Brain microvascular endothelial cell (primary cell): Measurements from ENCODE around the gene CDK14.

Source experiments
- DNase-seq: peaks from one replicate; pipeline ENCODE4 v3.0.0-alpha.2; 2020
- H3K27ac ChIP-seq: fragments of 250-450 bp; sonication (Bioruptor Pico); 2 replicates; pipeline ENCODE4 v1.5.1; 2020; ENCODE audit warnings: mild to moderate bottlenecking, moderate library complexity
- H3K27me3 ChIP-seq: fragments of 250-450 bp; sonication (Bioruptor Pico); replicated peaks from 2 replicates; pipeline ENCODE4 v1.5.1; 2020; ENCODE audit warnings: mild to moderate bottlenecking
- H3K36me3 ChIP-seq: fragments of 250-450 bp; sonication (Bioruptor Pico); replicated peaks from 2 replicates; pipeline ENCODE4 v1.5.1; 2020; ENCODE audit warnings: mild to moderate bottlenecking
- H3K4me3 ChIP-seq: 2 replicates; pipeline ENCODE4 v1.5.1; 2011; ENCODE audit warnings: low read depth, mild to moderate bottlenecking, control low read depth, low read length, moderate library complexity
- CTCF ChIP-seq: IDR thresholded peaks from 2 replicates; pipeline ENCODE4 v1.5.1; 2011; ENCODE audit warnings: low read depth, mild to moderate bottlenecking, moderate library complexity, low read length, control low read depth, inconsistent platforms; ENCODE audit errors: missing control alignments
- in situ Hi-C: cut with HindIII; loops from 2 replicates; pipeline ENCODE4 v1.10.0; 2017; ENCODE audit warnings: low sequenced_read_pairs, low pct_ligation_motif_present

CDK14 gene

GRCh38 chr7:90825779-90826178 is 229.7 kb downstream of the CDK14 start:
- DNase-seq = no peak
- in situ Hi-C loops = no loop called here

GRCh38 chr7:90828601-90829000 is 232.5 kb downstream of the CDK14 start:
- in situ Hi-C loops = no loop called here
- H3K4me3 ChIP-seq = no peak overlapping the region
- no peaks in the 10 kb centered on the region for H3K27me3 ChIP-seq
- H3K36me3 ChIP-seq = no peaks in the 10 kb centered on the region
- DNase-seq = no peak
- TF ChIP-seq CTCF = no peak
- H3K27ac ChIP-seq = no peak overlapping the region

More at GRCh38 chr7:90825779-90826178, 229.7 kb downstream of the CDK14 start:
- no peaks in the 10 kb centered on the region for H3K27me3 ChIP-seq
- no peak overlapping the region for H3K4me3 ChIP-seq
- no peaks in the 10 kb centered on the region for H3K36me3 ChIP-seq
- H3K27ac ChIP-seq = no peak overlapping the region
- TF ChIP-seq CTCF = no peak

GRCh38 chr7:90830308-90830707 is 234.2 kb downstream of the CDK14 start:
- no peak for TF ChIP-seq CTCF
- H3K4me3 ChIP-seq = no peak overlapping the region

DNA sequence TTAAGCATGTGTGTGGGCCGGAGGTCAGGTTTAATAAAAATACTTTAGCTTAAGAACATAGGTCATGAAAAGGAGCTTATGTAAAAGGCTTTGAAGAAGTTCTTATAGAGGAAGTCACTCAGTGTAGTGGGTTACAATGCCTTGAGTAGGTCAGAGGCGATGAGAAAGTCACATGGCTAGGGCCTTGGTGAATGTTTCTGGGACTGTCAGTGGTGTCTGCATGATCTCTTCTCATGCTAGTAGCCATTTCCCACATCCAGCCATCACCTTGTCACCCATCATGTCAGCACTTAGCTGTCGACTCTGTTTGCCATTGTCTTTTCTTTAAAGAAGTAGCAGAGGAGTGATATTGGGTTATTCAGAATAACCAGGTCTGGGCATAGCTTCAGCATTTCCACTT is 236.6 kb downstream of the CDK14 start:
- in situ Hi-C loops = no loop called here
- H3K36me3 ChIP-seq = no peaks in the 10 kb centered on the region

More at GRCh38 chr7:90830308-90830707, 234.2 kb downstream of the CDK14 start:
- no peaks in the 10 kb centered on the region for H3K27me3 ChIP-seq
- no peak for DNase-seq
- H3K27ac ChIP-seq = no peak overlapping the region
- H3K36me3 ChIP-seq = no peaks in the 10 kb centered on the region
- in situ Hi-C loops = no loop called here

GRCh38 chr7:90833443-90833842 is 237.3 kb downstream of the CDK14 start:
- H3K36me3 ChIP-seq = no peaks in the 10 kb centered on the region
- no peaks in the 10 kb centered on the region for H3K27me3 ChIP-seq
- TF ChIP-seq CTCF = no peak
- no peak overlapping the region for H3K27ac ChIP-seq
- no peak for DNase-seq
- no peak overlapping the region for H3K4me3 ChIP-seq
- in situ Hi-C loops = no loop called here

More for the DNA sequence above, 236.6 kb downstream of the CDK14 start:
- Histone ChIP-seq H3K27me3 (no peaks in the 10 kb centered on the region), H3K27ac (no peak overlapping the region), H3K4me3 (no peak overlapping the region)
- no peak for TF ChIP-seq CTCF
- no peak for DNase-seq

GRCh38 chr7:90834771-90835170 is 238.7 kb downstream of the CDK14 start:
- DNase-seq = no peak
- no peak overlapping the region for H3K27ac ChIP-seq
- no peaks in the 10 kb centered on the region for H3K36me3 ChIP-seq
- no peak overlapping the region for H3K4me3 ChIP-seq
- H3K27me3 ChIP-seq = no peaks in the 10 kb centered on the region
- no peak for TF ChIP-seq CTCF
- in situ Hi-C loops = no loop called here
